Neutrophil (primary cell): ENCODE results near the gene TMEM164.

Experiments
- H3K27ac ChIP-seq: fragments of 200-600 bp; sonication (generic); 2 replicates; pipeline ENCODE4 v1.5.1; 2016; ENCODE audit warnings: mild to moderate bottlenecking, moderate library complexity
- H3K27me3 ChIP-seq: fragments of 200-600 bp; sonication (generic); 2 replicates; pipeline ENCODE4 v1.6.0; 2016; ENCODE audit warnings: mild to moderate bottlenecking
- H3K36me3 ChIP-seq: fragments of 200-600 bp; sonication (generic); 2 replicates; pipeline ENCODE4 v1.5.1; 2017
- H3K4me1 ChIP-seq, 2 experiments: fragments of 200-600 bp in 1 of 2; sonication (generic) in 1 of 2; 1 replicate in 1 of 2; 2 replicates in 1 of 2; pipeline versions ENCODE4 v1.5.1 to v1.6.1; 2013 to 2016; ENCODE audit warnings: low read depth in 1 of 2, low read length in 1 of 2, mild to moderate bottlenecking in 1 of 2, moderate library complexity in 1 of 2; ENCODE audit not compliant: control insufficient read depth in 1 of 2, insufficient read depth in 1 of 2
- H3K4me3 ChIP-seq, 2 experiments: fragments of 200-600 bp in 1 of 2; sonication (generic) in 1 of 2; 1 replicate in 1 of 2; 2 replicates in 1 of 2; pipeline ENCODE4 v1.5.1; 2013 to 2016; ENCODE audit warnings: low read depth in 1 of 2, low read length in 1 of 2, mild to moderate bottlenecking in 1 of 2, moderate library complexity in 1 of 2
- H3K9me3 ChIP-seq: fragments of 200-600 bp; sonication (generic); 2 replicates; pipeline ENCODE4 v1.5.1; 2016
- TF ChIP-seq, protein P1 (sequence below): fragments of 200-600 bp; sonication (generic); IDR thresholded peaks from 2 replicates; pipeline ENCODE4 v1.5.1; 2016; ENCODE audit warnings: antibody characterized with exemption

The TMEM164 gene

DNA sequence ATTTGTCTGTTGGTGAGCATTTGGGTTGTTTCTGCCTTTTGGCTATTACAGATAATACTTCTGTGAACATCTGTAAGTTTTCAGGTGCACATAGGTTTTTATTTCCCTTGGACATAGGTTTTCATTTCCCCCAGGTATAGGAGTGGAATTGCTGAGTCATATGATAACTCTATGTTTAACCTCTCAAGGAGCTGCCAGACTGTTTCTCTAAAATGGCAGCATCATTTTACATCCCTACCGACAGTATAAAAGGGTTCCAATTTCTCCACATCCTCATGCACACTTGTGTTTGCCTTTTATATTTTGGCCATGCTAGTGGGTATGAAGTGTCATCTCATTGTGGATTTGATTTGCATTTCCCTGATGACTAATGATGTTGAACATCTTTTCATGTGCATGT, 53.5 kb downstream of the TMEM164 start:
- Histone ChIP-seq H3K4me3 (no peak overlapping the region), H3K36me3 (peaks cover 15% of the 10 kb centered on the region), H3K4me1 (peaks cover 10% of the 10 kb centered on the region in 2 experiments), H3K27ac (no peak overlapping the region), H3K9me3 (no peaks in the 10 kb centered on the region), H3K27me3 (no peaks in the 10 kb centered on the region)
- TF ChIP-seq, protein P1, sequence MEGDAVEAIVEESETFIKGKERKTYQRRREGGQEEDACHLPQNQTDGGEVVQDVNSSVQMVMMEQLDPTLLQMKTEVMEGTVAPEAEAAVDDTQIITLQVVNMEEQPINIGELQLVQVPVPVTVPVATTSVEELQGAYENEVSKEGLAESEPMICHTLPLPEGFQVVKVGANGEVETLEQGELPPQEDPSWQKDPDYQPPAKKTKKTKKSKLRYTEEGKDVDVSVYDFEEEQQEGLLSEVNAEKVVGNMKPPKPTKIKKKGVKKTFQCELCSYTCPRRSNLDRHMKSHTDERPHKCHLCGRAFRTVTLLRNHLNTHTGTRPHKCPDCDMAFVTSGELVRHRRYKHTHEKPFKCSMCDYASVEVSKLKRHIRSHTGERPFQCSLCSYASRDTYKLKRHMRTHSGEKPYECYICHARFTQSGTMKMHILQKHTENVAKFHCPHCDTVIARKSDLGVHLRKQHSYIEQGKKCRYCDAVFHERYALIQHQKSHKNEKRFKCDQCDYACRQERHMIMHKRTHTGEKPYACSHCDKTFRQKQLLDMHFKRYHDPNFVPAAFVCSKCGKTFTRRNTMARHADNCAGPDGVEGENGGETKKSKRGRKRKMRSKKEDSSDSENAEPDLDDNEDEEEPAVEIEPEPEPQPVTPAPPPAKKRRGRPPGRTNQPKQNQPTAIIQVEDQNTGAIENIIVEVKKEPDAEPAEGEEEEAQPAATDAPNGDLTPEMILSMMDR: no peak

DNA sequence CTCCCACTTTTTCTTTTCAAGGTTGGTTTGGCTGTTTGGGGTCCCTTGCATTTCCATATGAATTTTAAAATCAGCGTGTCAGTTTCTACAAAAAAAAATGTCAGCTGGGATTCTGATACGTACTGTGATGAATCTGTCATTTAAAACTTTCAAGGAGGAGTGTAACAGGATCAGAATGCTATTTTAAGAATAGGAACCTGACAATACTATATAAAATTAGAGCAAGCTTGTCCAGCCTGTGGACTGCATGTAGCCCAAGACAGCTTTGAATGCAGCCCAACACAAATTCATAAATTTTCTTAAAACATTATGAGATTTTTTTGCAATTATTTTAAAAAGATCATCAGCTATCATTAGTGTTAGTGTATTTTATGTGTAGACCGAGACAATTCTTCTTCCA, 56.5 kb downstream of the TMEM164 start:
- Histone ChIP-seq H3K27me3 (no peaks in the 10 kb centered on the region), H3K4me3 (no peak overlapping the region), H3K4me1 (peaks cover 10 to 15% of the 10 kb centered on the region in 2 experiments), H3K27ac (no peak overlapping the region), H3K9me3 (no peaks in the 10 kb centered on the region), H3K36me3 (peaks cover 4% of the 10 kb centered on the region)
- TF ChIP-seq, protein P1: no peak

DNA sequence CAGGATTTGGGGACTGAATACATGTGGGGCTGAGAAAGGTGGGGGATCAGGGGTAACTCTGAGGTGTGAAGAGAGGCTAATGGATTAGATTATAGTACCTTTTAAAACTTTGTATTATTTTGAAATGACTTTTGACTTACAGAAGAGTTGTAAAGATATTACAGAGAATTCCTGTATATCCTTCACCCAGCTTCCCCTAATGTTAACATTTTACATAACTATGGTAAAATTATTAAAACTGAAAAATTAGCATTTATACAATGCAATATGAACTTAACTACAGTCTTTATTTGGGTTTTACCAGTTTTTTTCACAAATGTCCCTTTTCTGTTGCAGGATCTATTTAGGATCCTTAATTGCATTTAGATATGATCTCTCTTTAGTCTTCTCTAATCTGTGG, 57.4 kb downstream of the TMEM164 start:
- no peaks in the 10 kb centered on the region for H3K9me3 ChIP-seq
- H3K4me1 ChIP-seq: peaks cover 10 to 15% of the 10 kb centered on the region in 2 experiments
- H3K4me3 ChIP-seq: no peak overlapping the region
- no peaks in the 10 kb centered on the region for H3K27me3 ChIP-seq
- H3K36me3 ChIP-seq: no peaks in the 10 kb centered on the region
- TF ChIP-seq, protein P1: no peak
- H3K27ac ChIP-seq: no peak overlapping the region

DNA sequence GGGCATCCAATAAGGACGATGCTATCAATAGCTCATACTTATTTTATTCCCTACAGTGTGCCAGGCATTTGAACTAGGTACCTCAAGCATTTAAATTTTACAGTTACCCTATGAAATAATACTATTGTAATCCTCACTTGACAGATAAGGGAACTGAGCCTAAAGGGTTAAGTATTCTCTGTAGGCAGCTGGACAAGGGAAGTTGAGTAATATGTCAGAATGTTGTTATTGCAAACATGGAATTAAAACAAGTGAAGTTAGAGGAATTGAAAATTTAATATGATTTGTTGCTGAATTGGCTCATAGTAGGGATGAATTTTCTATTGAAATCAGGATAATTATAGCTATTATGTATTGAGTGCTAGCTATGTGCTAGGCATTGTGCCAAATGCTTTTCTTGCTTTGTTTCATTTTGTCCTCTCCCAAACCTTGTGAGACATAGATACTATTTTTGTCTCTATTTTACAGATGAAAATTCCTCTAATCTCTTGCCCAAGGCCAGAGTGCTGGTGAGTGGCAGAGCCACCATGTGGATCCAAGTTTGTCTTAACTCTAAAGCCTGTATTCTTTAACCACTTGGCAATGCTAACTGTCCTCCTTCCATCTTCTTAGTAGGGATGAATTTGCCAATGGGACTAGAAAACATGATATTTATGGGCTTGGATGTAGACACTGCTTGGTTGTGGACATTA, 58.1 kb downstream of the TMEM164 start:
- Histone ChIP-seq H3K4me1 (peaks cover 10 to 15% of the 10 kb centered on the region in 2 experiments), H3K36me3 (no peaks in the 10 kb centered on the region), H3K9me3 (no peaks in the 10 kb centered on the region), H3K4me3 (no peak overlapping the region), H3K27me3 (no peaks in the 10 kb centered on the region), H3K27ac (peak overlapping the region; percentile 10)
- TF ChIP-seq, protein P1: no peak

DNA sequence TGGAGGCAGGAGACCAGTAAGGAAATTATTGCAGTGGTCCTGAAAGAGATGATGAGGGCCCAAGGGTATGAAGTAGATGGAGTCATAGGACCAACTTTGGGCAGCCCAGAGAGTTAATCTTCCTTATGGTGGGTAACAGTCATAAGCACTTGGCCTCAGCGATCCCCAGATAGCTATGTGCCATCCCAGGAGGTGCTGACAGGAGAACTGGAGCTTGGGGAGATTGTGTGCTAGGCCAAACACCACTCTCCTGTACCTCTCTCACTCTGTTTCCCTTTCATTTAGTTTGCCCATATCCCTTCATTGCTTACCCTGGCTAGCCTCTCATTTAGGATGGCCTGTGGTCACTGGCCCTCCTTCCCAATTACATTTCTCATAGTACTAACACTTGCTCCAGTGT, 60.0 kb downstream of the TMEM164 start:
- Histone ChIP-seq H3K4me3 (no peak overlapping the region), H3K27ac (peak overlapping the region; percentile 16), H3K27me3 (no peaks in the 10 kb centered on the region), H3K9me3 (no peaks in the 10 kb centered on the region), H3K36me3 (peaks cover 11% of the 10 kb centered on the region), H3K4me1 (peaks cover 10 to 15% of the 10 kb centered on the region in 2 experiments)
- TF ChIP-seq, protein P1: no peak
